Left renal cortex interstitium (tissue), 4 donors: ENCODE data around the gene SHQ1. TPM values are rescaled to one million over a fixed set of nuclear protein-coding genes. Genes with fewer than 3 reads are reported as not detected.

Source experiments
- DNase-seq, 4 donors: peaks; one replicate each; pipeline ENCODE4 v3.0.0-alpha.2; 2013; ENCODE audit warnings: low read depth in 4 of 4, low spot score in 2 of 4, missing footprints in 1 of 4
- polyA plus RNA-seq, 4 donors: library from polyadenylated mRNA; unstranded; fragments of 120-200 nt; gene quantifications; one replicate each; pipeline ENCODE4 v1.2.1, GENCODE V29; 2013; ENCODE audit not compliant: insufficient read length in 4 of 4

Gene SHQ1
- 10 to 100 TPM; 20.2 to 23.1 (median 22.7) TPM for polyA plus RNA-seq

DNA sequence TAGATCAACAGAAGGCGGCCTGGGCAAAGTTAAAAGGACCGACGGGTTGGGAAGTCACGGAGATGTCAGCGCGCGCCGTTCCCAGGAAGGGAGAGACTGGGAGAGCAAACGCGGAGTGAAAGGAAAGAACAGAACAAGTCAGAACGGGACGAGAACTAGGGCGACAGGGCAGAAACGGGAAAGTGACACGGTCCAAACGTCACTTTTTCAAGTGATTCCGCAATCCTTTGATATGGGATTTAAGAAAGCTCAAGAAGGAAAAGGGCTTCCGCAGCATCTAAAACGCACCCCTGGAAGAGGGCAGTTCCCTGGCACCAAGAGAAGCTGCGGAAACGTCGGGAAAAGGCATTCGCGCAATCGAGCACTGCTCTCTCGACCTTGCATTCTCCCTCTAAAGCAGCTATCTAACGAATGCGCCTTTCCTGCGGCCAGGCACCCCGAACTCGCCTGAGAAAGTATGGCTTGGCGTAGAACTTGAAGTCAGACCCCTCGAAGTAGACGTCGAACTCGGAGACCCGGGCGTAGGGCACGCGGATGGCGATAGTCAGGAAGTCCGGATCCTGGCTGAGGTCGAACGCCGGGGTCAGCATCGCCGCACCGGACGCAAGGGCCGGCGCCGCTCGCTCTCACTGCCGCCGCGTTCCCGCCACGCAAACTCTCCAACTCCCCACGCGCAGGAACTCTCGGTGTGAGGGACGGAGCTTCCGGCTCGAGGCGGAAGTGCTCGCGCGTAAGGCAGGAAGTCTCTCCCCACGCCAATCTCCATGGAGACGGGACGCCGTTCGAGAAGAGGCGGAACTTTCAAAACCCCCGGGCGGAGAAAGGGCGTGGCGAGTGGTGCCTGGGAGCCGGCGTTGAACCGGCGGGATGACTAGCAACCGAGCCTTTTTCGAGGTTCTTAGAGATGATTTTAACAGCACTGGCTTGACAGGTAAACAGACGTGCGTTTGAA is at the start of gene SHQ1:
Gene SHQ1 (minus strand): TSS at position 695 of the 952 bp plus-strand sequence. CDS start 105 bp downstream, at position 590.
- DNase-seq: peak; percentile 85 to 96 (median 88)

DNA sequence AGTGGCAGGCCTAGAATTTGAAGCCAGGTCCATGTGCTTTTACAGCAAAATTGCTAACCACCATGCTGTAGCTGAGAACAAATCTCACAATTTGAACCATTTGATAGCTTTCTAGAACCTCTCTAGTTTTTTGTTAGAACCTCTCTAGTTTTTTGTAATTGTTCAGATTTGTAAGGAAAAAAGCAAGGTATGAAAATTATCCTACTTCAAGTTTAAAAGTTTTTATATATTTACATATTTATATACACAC is 49.4 kb upstream of the SHQ1 start:
- DNase-seq: no peak

DNA sequence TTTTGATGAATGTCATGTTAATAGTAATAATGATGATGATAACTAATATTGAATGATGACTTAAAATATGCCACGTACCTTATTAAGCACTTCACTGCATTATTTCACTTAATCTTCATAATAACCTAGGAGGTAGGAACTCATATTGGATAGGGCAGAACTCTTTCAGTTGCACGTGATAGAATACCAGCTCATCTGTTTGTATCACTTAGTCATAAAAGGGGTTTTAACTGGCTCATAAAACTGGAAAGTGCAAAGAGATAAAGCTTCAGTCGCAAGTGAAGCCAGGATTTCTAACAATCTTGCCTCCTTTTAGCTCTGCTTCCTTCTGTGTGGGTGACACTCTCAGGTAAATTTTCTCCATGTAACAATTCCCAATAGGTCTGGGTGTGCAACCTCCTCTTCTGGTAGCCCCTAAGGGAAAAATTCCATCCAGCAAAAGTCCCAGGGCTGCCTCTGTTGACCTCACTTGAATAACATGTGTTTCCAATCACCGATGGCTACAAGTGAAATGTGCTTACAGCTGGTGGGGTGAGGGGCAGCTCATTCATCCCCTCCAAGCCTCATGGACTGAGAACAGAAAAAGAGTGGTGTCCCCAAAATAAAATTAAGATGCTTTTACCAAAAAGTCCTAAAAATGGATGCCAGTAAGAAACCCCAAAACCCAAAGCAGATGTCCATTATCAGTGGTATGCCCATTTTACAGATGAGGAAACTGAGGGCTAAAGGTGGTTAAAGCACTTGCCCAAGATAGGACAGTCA is 48.9 kb upstream of the SHQ1 start:
- DNase-seq: no peak

DNA sequence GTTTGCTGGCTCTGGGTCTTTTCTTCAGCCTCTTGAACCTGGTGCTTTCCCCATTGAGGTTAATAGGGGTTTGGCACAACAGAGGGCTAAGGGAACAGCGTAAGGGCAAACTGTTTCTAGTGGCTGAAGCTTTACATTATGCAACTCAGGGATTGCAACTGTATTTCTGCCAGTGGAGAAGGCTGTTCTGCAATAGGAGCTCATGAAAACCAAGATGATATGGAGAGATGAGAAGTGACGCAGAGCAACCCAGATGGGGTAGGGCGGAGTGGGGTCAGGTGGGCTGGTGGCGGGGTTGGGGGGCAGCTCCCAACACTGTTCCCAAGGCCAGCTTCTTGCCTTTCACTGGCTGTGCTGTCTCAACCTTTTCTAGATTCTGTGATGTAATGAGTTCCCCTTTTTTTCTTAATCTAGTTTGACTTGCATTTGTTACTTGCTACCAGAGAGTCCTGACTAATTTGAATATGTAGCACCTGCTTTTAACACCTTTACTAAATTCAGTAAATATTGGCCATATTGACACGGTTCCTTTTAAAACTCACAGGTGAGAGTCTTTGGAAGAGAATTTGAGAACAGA is 46.8 kb upstream of the SHQ1 start:
- DNase-seq: no peak

DNA sequence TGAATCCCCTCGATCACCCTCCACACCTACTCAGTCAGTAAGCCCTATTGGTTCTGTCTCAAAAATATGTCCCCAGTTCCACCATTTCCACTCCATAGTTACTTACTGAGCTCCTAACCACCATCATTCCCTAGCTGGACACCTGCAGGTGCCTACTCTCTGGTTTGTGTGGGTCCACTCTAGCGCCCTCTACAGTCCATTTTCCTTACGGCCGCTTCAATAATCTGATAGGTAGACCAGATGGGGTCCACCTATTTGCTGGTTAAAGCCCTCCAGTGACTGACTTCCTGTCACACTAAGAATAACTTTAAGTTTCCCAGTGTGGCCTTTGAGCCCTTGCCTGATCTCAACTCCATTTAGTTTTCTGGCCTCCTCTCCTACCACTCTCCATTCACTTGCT is 44.6 kb upstream of the SHQ1 start:
- no peak for DNase-seq

DNA sequence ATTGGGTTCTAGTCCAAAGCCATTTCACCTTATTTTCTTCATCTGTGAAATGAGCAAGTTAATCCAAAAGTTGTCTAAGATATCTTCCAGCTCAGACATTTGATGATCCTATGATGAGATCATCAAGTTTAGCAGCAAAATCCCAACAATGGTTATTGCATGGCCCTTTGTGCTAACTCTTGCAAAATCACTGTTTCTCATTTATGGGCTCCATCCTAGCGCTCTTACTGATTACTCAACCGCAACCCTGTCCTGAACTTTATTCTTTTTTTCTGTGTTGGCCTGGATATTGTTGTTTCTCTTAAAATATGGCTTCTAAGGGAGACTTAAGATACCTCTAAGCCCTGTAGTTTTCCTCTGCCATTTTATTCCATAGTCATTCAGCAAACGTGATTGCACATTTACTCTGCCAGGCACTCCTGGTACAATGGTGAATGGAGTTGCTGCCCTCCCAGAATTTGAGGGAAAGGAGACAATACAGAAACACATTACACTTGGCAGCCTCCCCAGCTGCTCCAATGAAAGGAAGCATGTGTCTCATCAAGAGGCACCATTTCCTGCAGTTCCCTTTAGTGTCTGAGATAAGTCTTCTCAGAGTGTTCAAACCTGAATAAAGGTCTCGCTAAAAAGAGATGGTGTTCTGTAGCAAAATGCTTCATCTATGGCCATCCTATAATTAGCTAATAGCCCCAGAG is 44.0 kb upstream of the SHQ1 start:
- no peak for DNase-seq

DNA sequence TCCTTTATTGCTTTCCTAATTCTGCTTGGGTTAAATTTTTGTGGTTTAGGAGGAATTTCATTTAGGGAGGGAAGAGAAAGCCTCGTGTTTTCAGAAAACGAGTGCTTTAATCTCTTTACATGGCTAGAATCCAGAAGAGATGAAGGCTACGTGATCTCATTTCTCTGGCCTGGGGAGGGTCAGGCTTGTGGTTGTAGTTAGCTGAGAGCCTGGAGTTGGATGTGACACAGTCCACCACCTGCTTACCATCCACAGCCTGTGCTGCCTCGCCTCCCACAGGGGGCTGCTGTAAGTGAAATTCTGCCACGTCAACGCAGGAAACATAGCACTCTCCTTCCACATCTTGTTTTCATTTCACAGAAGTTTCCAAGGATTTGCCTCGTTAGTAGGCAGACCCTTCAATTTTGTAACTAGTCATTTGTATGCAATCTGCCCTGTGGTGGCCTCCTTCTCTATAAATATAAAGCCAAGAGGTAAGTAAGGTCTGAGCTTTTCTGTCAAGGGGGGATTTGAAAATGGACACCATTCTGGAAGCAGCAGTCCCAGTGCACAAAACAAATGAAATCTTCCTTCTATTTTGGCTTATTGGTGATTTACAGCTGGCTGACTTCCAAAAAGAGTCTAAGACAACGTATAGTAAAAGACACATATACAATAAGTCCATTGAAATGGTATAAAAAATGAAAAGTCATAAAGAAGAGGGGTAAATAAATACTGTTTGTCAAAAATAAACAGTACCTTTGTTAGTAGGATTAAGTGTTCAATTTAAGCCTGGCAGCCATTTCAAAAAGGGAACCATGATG is 43.0 kb upstream of the SHQ1 start:
- DNase-seq: peak in 1 of 4 donors; percentile 65

DNA sequence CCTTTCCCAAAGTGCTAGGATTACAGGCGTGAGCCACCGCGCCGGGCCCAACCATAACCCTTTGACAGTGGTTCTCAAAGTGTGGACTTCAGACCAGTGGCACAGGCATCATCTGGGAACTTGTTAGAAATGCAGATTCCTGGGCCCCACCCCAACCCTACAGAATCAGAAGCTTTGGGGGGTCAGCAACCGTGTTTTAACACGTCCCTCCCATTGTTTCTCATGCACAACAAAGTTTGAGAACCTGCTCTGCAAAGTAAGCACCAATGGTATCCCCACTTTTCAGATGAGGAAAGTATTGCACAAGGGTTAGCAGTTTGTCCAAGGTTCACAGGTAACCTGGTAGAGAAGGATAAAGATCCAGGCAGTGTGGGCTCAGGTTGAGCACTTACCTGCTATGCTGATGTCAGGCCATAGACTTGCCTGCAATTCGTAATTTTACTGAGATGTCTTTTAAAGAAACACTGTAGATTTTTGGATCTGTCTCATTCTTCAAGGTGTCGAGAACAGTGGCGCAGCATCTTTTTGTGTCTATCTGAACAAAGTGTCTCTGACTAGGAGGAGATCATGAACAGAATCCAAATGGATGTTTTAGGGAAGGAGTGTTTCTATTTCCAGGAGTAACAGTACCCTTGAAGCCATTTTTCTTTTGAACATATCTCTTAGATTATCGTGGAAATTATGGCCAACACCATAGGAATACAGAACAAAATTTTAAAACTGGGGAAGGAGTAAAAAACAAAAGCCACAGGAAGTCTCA is 42.1 kb upstream of the SHQ1 start:
- DNase-seq: no peak

DNA sequence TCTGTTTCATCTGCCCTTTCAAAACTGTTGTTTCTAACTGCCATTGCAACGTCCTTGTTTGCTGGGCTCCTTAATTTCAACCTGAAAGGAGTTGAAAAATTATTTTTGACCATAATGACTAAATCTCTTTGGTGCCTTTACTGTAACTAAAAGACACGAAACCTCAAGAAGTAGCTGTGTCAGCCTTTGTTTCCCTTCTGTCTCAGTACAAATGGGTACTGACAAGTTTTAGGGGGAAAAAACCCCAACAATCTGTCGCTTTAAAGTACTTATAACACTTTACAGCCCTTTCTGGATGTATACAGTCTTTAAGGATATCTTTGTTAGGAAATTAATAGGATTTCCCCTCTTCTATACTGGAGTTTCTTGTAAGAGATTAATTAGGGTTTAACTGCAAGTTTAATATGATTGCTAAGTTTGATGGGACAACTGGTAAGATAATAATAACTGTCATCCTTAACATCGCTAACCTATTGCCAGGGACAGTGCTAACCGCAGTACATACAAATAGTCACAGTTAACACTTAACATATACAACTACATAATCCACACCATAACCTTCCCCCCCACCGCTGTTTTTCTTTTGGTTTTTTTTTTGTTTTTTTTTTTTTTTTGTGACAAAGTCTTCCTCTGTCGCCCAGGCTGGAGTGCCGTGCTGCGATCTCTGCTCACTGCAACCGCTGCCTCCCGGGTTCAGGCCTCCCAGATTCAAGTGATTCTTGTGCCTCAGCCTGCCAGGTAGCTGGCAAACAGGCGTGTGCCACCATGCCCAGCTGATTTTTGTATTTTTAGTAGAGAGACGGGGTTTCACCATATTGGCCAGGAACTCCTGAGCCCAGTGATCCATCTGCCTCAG is 41.3 kb upstream of the SHQ1 start:
- DNase-seq: no peak

DNA sequence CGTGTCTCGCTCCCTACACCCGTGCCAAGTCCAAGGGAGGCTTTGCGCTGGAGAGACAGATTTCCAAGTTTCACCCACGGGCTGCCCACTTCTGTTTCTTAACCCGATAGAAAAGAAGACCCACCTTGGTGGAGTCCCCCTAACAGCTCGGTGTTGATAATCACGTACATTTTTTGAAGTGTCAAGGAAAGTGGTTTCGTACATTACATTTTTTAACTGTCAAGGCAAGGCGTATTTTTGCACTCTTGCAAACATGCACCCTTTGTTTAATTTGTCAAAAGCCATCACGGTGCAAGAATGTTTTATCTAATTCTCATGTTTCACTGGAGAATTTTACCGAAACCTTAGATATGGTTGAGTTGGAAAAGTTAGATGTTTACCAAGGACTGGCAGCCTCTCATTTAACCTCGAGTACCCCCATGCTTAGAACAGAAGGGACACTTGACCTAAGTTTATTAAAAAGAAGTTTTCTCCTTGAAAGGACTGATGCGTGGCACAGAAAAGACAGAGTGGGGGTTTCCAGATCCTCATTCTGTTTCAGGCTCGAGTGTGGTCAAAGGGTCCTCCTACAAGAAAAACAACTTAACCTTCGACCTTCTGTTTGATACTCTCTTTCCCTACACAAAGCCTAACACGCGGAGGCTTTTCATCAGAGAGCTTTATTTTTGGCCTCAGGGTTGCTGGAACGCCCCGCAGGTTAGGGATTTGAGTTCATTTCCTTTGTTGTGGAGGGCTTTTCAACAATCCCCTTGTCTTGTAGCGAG is 40.5 kb upstream of the SHQ1 start:
- peak in 1 of 4 donors; percentile 57 for DNase-seq

DNA sequence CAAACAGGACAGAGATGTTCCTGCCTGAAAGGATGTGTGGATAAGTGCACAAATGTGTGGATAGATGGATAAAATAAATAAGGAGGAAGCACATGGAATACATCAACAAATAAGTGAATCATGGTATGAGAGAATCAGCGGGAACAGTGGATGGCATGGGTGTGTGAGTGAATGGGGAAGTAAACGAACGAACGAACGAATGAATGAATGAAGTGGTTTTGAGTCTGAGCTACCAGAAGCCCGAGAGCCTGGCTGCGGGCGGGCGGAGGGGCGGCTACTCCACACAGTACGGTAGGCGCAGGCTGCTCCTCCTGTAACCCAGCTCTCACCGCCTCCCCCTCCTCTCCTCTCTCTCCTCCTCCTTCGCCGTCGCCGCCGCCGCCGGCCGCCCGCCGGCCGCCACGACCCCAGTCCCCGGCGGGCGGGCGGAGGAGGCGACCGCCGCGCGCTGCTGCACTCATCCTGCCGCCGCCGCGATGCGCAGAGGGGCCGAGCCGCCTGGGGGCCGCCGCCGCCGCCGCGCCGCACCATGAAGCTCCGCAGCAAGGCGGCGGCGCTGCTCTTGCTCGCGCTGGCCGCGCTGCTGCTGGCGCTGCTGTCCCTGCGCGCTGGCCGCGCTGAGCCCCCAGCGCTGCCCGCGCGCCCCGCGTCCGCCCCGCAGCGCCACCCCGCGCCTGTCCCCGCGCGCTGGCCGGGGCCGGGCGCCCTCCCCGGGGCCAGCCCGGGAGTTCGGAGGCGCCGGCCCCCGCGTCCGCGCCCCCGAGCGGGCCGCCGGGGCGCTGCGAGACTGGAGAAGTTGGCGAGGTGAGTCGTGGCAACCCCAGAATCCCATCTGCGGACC is 39.7 kb upstream of the SHQ1 start, which contains the start of gene GXYLT2:
Gene GXYLT2 (plus strand): TSS at position 342 of the 841 bp plus-strand sequence. CDS start 188 bp downstream, at position 530.
- peak in 1 of 4 donors; percentile 69 for DNase-seq

DNA sequence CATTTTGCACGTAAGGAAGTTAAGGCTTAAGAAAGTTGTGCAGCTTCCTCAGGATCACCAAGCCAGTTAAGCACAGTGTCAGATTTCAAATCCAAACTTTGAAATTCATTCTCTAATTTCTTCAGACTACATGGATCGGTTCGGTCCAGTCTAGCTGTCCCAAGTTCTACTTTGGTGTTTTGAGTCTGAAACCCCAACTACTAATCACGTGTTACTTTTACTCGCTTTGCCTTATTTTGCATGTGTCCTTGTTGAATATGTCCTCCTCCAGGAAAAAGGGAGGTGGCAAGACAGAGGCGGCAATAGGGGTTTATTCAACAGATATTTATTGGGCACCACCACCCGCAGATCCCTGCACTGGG is 39.1 kb upstream of the SHQ1 start:
- no peak for DNase-seq

DNA sequence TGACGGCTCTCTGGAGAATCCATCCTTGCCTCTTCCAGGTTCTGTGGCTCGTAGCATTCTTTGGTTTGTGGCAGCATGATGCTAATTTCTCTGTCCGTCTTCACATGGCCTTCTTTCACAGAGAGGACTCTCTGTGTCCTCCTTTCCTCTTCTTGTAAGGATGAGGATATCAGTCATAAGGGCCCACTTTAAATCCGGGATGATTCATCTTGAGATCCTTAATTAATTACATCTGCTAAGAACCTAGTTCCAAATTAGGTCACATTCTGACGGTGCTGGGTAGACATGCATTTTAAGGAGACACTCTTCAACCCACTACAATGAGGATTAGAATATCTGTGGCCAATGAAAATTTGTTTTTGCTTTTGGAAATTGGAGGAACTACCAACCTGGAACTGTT is 23.9 kb upstream of the SHQ1 start:
- DNase-seq: no peak

DNA sequence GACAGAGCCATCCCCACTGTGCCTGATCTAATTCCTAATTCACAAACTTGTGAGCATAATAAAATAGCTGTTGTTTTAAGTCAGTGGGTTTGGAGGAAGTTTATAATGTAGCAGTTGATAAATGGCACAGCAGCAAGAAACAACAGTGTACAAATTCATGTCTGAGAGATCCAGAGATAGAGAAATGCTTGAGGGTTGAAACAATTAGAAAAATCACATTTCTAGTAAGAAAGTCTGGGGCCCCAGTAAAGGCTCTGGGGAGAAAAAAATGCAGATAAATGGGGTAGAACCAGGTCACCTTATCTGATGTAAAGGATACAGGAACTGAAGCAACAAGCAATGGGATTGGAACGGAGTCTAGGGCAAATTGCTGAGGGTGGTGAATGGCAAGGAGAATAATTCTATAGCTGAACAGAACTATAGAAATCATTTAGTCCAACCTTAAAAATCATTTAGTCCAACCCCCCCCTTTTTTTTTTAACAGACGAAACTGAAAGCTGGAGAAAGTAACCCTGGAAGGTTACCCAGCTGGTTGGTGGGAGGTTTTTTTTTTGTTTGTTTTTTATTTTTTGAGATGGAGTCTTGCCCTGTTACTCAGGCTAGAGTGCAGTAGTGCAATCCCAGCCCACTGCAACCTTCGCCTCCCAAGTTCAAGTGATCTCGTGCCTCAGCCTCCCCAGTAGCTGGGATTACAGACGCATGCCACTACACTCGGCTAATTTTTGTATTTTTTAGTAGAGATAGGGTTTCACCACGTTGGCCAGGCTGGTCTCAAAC is 14.3 kb upstream of the SHQ1 start:
- no peak for DNase-seq

DNA sequence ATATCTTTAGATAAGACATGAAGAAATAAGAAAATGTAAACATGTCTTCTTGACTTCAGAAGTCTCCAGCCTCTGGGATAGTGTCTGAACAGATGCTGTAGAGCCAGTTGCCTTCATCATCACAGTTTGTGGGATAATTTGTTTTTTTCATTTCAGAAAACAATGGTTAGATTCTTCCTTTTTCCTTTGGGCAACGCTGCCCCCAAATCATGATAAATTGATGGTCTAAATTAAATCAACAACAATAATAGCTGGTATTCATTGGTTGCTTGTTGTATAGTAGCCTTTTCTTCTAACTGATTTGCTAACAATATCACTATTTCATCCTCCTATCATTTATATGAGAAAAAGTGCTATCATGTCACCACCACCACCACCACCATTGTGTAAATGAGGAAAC is 12.6 kb upstream of the SHQ1 start:
- no peak for DNase-seq

DNA sequence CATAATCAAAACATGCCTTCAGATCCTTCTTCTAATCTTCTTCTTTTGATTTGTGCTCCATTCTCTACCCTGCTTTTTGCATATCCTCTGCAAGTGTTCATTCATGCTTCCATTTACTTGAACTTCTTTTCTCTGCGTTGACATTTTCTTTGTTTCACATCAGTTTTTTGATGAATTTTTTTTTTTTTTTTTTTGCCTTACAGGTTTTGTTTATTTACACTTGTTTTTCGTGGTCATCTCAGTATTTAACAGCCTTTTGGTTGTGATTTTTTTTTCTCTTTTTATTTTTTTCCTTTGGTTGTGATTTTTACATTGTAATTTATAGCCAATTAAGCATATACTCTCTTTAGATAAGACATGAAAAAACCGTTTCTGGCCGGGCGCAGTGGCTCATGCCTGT is 11.8 kb upstream of the SHQ1 start:
- DNase-seq: no peak
